DMS79 treated with DMSO at 0.1 percent for 48 hours (cell line): ENCODE measurements around the gene TLR8.

Source experiments
- DNase-seq: peaks from one replicate; lab custom pipeline; 2025; lab: John Stamatoyannopoulos, UW

The TLR8 gene

GRCh38 chrX:12906046-12906761, at the start of gene TLR8:
TSS of gene TLR8 (plus strand) at chrX:12906620. CDS start at chrX:12906707, 87 bp downstream.
- DNase-seq: no peak

- no peak for DNase-seq
Observed at GRCh38 chrX:12865359-12865758, 41.1 kb upstream of the TLR8 start.

- no peak for DNase-seq
Observed at GRCh38 chrX:12866451-12867377, 39.7 kb upstream of the TLR8 start, which contains the start of gene TLR7. TSS of gene TLR7 (plus strand) at chrX:12867072. CDS start at chrX:12867579, 507 bp downstream.

DNA sequence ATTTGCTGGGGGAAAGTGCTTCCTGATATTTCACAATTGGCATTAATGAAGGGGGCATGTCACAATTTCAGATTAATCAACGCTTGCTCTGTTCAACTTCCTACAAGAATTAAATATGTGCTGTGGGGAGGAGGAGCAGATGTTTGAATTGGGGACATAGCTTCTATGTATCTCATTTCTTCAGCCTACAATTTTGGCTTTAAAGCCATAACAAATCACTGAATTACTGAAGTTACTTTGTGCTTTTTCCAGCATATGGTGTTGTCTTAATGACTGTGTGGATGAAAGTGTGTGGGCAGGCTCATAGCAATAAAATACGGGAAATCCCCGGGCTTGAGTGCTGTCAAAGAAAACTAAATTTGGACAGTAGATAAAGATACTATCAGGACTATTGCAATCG, 38.7 kb upstream of the TLR8 start:
- DNase-seq: no peak

GRCh38 chrX:12868747-12869146, 37.7 kb upstream of the TLR8 start:
- no peak for DNase-seq

- DNase-seq: no peak
Observed at GRCh38 chrX:12871257-12871656, 35.2 kb upstream of the TLR8 start.

DNA sequence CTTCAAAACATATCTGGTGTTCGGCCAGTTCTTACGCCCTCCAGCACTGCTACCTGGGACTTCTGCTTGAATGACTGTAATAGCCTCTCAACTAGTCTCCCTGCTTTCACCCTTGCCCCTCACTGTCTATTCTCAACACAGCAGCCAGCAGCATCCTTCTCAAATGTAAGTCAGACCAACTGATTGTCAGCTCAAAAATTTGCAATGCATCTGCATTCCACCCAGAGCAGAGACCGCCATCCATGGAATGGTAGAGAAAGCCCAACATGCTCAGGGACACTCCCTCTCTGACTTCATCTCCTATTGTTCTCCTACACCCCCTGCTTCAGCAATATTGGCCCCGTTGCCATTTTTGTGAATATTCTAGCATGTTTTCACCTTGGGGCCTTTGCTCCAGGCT, 33.7 kb upstream of the TLR8 start:
- no peak for DNase-seq

DNA sequence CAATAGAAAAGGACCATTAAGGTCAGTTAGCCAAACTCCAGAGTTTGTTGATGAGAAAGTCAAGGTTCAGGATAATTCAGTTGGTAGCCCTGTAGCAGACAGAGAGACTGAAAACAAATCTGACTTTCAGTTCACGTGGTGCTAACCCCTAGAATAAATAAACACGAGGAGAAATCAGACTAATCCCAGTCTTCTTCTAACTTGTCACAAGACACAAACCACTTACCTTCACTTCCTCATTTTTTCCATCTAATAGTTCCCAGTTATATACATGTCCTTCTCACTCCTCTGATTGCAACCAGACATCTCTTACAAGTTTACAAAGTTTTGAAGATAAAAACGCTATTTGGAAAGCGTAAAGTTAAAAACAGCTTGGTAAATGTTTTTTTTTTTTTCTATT, 31.8 kb upstream of the TLR8 start:
- no peak for DNase-seq

GRCh38 chrX:12877386-12877785, 29.0 kb upstream of the TLR8 start:
- no peak for DNase-seq

- DNase-seq: no peak
Observed at GRCh38 chrX:12878536-12878935, 27.9 kb upstream of the TLR8 start.

DNA sequence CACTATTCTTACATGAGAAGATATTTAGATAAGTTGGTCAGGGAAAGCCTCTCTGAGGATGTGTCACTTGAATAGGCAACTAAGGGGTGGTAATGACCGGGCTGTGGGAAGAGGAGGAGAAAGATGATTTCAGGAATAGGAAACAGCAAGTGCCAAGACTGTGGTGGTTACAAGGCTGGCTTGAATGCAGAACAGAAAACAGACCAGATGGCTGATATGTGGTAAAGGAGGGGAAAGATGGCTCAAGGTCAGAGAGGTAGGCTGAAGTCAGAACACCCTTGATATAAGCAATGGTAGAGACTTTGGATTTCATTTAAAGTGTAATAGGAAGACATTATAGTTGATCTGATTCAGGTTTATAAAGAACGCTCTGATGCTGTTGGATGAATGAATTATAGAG, 24.5 kb upstream of the TLR8 start:
- no peak for DNase-seq

DNA sequence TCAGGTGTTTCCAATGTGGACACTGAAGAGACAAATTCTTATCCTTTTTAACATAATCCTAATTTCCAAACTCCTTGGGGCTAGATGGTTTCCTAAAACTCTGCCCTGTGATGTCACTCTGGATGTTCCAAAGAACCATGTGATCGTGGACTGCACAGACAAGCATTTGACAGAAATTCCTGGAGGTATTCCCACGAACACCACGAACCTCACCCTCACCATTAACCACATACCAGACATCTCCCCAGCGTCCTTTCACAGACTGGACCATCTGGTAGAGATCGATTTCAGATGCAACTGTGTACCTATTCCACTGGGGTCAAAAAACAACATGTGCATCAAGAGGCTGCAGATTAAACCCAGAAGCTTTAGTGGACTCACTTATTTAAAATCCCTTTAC, 20.9 kb upstream of the TLR8 start:
- DNase-seq: no peak

- DNase-seq: no peak
Observed at GRCh38 chrX:12886545-12886944, 19.9 kb upstream of the TLR8 start.

DNA sequence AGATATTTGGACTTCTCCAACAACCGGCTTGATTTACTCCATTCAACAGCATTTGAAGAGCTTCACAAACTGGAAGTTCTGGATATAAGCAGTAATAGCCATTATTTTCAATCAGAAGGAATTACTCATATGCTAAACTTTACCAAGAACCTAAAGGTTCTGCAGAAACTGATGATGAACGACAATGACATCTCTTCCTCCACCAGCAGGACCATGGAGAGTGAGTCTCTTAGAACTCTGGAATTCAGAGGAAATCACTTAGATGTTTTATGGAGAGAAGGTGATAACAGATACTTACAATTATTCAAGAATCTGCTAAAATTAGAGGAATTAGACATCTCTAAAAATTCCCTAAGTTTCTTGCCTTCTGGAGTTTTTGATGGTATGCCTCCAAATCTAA, 19.3 kb upstream of the TLR8 start:
- no peak for DNase-seq

DNA sequence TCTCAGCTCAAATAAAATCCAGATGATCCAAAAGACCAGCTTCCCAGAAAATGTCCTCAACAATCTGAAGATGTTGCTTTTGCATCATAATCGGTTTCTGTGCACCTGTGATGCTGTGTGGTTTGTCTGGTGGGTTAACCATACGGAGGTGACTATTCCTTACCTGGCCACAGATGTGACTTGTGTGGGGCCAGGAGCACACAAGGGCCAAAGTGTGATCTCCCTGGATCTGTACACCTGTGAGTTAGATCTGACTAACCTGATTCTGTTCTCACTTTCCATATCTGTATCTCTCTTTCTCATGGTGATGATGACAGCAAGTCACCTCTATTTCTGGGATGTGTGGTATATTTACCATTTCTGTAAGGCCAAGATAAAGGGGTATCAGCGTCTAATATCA, 18.7 kb upstream of the TLR8 start:
- no peak for DNase-seq

- no peak for DNase-seq
Observed at GRCh38 chrX:12890467-12890866, 16.0 kb upstream of the TLR8 start.

DNA sequence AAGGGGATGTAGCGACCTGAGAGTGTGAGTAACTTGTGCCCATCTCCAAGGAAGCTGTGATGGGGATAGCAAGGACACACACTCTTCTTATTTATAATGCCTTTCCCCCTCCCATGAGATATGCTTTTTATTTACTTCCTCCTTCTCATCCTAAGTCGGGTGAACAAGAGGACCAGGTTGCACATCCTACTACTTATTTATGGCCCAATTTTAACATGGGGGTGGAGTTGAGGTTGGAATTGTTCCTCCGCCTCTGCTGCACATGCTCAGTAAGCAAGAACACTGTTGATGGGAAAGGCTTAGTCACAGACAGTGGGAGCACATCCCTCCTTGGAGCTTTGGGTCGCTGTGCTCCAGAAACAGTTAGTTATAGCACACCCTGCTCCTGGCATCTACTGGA, 15.2 kb upstream of the TLR8 start:
- no peak for DNase-seq

DNA sequence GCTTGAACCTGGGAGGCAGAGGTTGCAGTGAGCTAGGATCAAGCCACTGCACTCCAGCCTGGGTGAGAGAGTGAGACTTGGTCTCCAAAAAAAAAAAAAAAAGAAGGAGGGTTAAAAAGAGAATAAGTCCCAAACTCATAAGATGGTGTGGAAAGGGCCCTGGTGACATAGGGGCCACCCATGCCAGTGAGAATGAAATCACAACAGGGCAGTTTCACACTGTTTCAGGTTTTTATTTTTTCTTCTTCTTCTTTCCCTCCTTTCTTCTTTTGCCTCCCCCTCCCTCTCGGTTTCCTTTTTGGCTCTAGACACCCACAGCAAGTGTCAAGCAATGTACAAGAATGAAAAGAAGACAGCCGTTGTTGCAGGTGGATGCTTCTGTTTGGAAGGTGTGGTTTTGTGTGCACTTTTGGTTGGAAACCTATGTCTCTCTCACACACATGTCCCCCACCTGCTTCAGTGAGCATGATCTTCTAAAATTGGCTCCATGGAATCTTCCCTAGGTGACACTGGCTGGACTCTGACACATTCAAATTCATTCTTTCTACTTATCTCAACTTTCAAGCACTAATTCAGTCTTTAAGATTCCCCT, 14.4 kb upstream of the TLR8 start:
- DNase-seq: no peak

DNA sequence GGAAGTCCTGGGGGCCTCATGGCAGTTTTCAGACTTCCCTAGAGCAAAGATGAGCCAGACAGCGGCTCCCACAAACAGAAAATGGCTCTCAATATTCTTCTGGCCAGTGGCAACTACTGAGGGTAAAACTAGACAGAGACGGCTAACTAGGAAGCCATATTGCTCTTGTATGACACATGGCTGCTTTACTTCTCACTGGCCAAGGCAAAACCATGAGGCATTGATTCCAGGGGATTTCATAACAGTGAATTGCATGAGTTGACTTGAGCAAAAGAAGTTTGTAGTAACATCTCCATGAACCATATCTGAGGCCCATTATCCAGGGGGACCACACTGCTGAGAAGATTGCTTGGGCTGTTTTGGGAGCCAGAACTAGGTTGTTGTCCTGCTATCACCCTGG, 13.7 kb upstream of the TLR8 start:
- DNase-seq: no peak

- no peak for DNase-seq
Observed at GRCh38 chrX:12894074-12895030, 12.1 kb upstream of the TLR8 start.

- no peak for DNase-seq
Observed at GRCh38 chrX:12895866-12896265, 10.6 kb upstream of the TLR8 start.

DNA sequence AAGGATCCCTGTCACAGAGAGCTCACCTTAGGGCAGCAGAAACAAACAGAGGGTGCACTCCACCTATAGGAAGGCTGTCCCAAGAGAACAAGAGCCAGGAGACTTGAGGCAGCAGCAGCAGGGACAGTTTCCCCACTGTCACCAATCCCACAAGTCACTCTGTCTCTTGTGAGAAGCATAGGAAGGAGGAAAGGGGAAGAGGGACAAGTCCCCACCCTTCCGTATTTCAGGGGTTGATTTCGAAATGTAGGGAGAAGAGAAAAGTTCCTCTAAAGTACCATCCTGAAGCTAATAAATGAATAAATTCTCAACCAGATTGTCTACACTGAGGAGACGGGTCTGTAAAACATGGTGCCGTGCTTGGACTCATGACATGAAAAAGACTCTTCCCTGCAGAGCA, 9.5 kb upstream of the TLR8 start:
- no peak for DNase-seq
